ENCODE results near the gene MGLL. TPM values are rescaled to one million over a fixed set of nuclear protein-coding genes. Genes with fewer than 3 reads are reported as not detected.

Gene MGLL
- total RNA-seq, 1 donor from 2014 or later = 0.43 TPM

DNA sequence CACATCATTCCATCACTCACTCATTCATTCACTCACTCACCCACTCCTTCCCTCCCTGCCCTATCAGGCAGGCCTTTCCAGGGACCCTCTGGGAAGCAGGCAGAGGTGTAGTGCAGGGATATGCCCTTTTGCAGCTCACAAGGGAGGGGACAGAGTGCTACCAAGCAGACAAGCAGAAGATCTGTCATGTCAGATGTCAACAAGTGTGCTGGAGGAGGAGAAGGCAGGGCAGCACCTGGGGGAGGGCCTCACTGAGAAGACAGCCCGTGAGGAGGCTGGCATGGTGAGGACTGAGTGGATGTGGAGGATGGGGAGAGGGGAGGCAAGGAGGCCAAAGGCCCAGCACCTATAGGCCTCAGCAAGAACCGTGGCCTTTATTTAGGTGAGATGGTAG, 134.3 kb downstream of the MGLL start:
- no peak overlapping the region for H3K4me3 Mint-ChIP-seq (ENCODE audit: low read depth)
- peaks cover 5% of the 10 kb centered on the region for H3K27me3 Mint-ChIP-seq
- DNase-seq (ENCODE audit: low spot score, unreplicated experiment) = no peak
- peaks cover 1% of the 10 kb centered on the region for H3K4me1 Mint-ChIP-seq (ENCODE audit: low read depth)
- TF ChIP-seq, protein P1, sequence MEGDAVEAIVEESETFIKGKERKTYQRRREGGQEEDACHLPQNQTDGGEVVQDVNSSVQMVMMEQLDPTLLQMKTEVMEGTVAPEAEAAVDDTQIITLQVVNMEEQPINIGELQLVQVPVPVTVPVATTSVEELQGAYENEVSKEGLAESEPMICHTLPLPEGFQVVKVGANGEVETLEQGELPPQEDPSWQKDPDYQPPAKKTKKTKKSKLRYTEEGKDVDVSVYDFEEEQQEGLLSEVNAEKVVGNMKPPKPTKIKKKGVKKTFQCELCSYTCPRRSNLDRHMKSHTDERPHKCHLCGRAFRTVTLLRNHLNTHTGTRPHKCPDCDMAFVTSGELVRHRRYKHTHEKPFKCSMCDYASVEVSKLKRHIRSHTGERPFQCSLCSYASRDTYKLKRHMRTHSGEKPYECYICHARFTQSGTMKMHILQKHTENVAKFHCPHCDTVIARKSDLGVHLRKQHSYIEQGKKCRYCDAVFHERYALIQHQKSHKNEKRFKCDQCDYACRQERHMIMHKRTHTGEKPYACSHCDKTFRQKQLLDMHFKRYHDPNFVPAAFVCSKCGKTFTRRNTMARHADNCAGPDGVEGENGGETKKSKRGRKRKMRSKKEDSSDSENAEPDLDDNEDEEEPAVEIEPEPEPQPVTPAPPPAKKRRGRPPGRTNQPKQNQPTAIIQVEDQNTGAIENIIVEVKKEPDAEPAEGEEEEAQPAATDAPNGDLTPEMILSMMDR (IDR thresholded peaks at IDR 0.05; ENCODE audit: unreplicated experiment) = no peak
- no peak overlapping the region for H3K27ac Mint-ChIP-seq
- no peaks in the 10 kb centered on the region for H3K36me3 Mint-ChIP-seq (ENCODE audit: insufficient read depth)
- H3K9me3 Mint-ChIP-seq (ENCODE audit: low read depth) = no peaks in the 10 kb centered on the region

DNA sequence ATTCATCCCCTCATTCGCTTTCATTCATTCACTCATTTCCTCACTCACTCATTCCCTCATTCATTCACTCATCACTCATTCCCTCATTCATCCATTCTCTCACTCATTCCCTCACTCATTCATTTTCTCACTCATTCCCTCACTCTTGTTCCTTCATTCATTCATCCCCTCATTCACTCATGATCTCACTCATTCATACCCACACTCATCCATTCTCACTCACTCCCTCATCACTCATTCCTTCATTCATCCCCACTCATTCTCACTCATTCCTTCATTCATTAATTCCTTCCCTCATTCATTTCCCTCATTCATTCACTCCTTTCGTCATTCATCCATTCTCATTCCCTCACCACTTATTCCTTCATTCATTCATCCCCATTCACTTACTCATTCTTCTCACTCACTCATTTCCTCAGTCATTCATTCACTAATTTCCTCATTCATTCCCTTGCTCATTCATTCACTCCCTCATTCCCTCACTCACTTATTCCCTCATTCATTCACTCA, 135.0 kb downstream of the MGLL start:
- no peaks in the 10 kb centered on the region for H3K36me3 Mint-ChIP-seq (ENCODE audit: insufficient read depth)
- peaks cover 3% of the 10 kb centered on the region for H3K27me3 Mint-ChIP-seq
- no peaks in the 10 kb centered on the region for H3K9me3 Mint-ChIP-seq (ENCODE audit: low read depth)
- DNase-seq (ENCODE audit: low spot score, unreplicated experiment) = no peak
- no peak overlapping the region for H3K4me3 Mint-ChIP-seq (ENCODE audit: low read depth)
- TF ChIP-seq, protein P1 (IDR thresholded peaks at IDR 0.05; ENCODE audit: unreplicated experiment) = no peak
- no peak overlapping the region for H3K27ac Mint-ChIP-seq
- peaks cover 1% of the 10 kb centered on the region for H3K4me1 Mint-ChIP-seq (ENCODE audit: low read depth)

DNA sequence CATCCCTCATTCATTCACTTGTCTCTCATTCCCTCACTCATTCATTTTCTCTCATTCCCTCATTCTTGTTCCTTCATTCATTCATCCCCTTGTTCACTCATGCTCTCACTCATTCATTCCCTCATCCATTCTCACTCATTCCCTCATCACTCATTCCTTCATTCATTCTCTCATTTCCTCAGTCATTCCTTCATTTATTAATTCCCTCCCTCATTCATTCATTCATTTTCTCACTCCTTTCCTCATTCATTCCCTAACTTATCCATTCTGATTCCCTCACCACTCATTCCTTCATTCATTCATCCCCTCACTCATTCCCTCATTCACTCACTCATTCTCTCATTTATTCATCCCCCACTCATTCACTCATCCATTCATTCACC, 135.8 kb downstream of the MGLL start:
- DNase-seq (ENCODE audit: low spot score, unreplicated experiment) = no peak
- Mint-ChIP-seq H3K27me3 (peaks cover 3% of the 10 kb centered on the region), H3K36me3 (ENCODE audit: insufficient read depth) (no peaks in the 10 kb centered on the region), H3K27ac (no peak overlapping the region), H3K9me3 (ENCODE audit: low read depth) (no peaks in the 10 kb centered on the region), H3K4me1 (ENCODE audit: low read depth) (peaks cover 1% of the 10 kb centered on the region), H3K4me3 (ENCODE audit: low read depth) (no peak overlapping the region)
- TF ChIP-seq, protein P1 (IDR thresholded peaks at IDR 0.05; ENCODE audit: unreplicated experiment) = no peak

DNA sequence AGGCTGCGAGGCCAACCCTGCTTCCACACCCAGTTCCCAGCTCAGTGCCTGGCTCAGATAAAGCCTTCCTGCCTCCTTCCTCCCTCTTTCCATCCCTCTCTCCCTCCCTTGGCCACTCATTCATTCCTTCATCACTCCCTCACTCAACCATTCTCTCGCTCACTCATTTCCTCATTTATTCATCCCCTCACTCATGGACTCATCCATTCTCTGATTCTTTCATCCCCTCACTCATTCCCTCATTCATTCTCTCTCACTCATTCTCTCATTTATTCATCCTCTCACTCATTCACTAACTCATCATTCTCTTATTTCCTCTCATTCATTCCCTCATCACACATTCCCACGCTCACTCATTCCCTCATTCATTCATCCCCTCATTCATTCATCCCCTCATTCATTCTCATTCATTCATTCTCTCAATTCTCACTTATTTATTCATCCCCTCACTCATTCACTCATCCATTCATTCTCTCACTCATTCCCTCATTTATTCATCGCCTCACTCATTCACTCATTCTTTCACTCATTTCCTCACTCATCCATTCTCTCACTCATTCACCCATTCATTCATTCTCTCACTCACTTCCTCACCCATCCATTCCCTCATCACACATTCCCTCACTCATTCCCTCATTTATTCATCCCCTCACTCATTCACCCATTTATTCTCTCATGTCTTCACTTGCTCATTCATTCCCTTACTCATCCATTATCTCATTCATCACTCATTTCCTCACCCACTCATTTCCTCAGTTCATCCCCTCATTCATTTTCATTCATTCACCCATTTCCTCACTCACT, 136.4 kb downstream of the MGLL start:
- peaks cover 1% of the 10 kb centered on the region for H3K4me1 Mint-ChIP-seq (ENCODE audit: low read depth)
- no peak overlapping the region for H3K27ac Mint-ChIP-seq

DNA sequence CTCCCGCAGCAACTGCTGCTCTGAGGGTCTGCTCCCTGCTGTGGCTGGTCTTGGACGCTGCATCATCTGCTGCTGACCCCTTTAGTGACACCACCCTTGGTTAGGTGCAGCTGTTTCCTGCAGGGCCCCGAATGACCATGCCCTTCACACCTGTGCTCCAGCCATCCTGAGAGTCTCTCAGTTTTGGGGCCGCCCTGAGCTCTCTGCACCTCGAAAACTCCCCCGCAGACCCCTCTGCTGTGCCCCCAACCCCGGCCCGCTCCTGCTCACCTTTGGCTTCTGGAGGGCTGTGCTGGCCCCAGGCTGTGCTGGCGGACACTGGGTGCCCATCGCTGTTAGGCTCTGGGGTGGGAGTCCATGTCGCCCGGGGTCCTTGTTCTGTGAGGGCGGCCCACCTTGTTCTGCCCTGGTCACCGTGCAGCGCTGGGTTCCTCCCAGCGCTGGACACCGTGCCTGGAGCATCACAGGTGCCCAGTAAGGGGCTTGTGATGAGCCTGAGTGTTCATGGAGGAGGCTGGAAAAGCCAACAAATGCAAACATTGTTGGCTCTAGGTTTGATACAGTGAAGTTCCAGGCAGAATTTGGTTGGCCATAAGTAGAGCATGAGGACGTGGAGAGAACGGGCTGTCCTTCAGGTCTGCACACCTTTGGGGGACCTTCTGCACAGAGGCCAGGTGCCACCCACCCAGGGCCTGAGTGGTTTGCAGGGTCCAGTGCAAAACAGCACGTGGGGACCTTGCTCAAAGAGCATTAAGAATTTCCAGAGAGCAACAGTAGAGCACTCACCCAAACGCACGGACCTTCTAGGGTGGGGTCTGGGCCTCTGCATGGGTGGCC, 137.2 kb downstream of the MGLL start:
- no peak overlapping the region for H3K4me3 Mint-ChIP-seq (ENCODE audit: low read depth)

More for the DNA sequence above, 136.4 kb downstream of the MGLL start:
- Mint-ChIP-seq H3K27me3 (peaks cover 3% of the 10 kb centered on the region), H3K4me3 (ENCODE audit: low read depth) (no peak overlapping the region), H3K36me3 (ENCODE audit: insufficient read depth) (no peaks in the 10 kb centered on the region), H3K9me3 (ENCODE audit: low read depth) (no peaks in the 10 kb centered on the region)
- DNase-seq (ENCODE audit: low spot score, unreplicated experiment) = no peak
- TF ChIP-seq, protein P1 (IDR thresholded peaks at IDR 0.05; ENCODE audit: unreplicated experiment) = no peak

More for the DNA sequence above, 137.2 kb downstream of the MGLL start:
- H3K27ac Mint-ChIP-seq = no peak overlapping the region
- peaks cover 3% of the 10 kb centered on the region for H3K27me3 Mint-ChIP-seq
- DNase-seq (ENCODE audit: low spot score, unreplicated experiment) = no peak
- H3K4me1 Mint-ChIP-seq (ENCODE audit: low read depth) = no peaks in the 10 kb centered on the region
- TF ChIP-seq, protein P1 (IDR thresholded peaks at IDR 0.05; ENCODE audit: unreplicated experiment) = no peak
- H3K36me3 Mint-ChIP-seq (ENCODE audit: insufficient read depth) = no peaks in the 10 kb centered on the region
- H3K9me3 Mint-ChIP-seq (ENCODE audit: low read depth) = no peaks in the 10 kb centered on the region
